Neutrophil (primary cell): ENCODE results near the gene MTG2.

Source experiments
- H3K27ac ChIP-seq: fragments of 200-600 bp; sonication (generic); 2 replicates; pipeline ENCODE4 v1.5.1; 2016; ENCODE audit warnings: mild to moderate bottlenecking, moderate library complexity
- H3K27me3 ChIP-seq: fragments of 200-600 bp; sonication (generic); 2 replicates; pipeline ENCODE4 v1.6.0; 2016; ENCODE audit warnings: mild to moderate bottlenecking
- H3K36me3 ChIP-seq: fragments of 200-600 bp; sonication (generic); 2 replicates; pipeline ENCODE4 v1.5.1; 2017
- H3K4me1 ChIP-seq, 2 experiments: fragments of 200-600 bp in 1 of 2; sonication (generic) in 1 of 2; 1 replicate in 1 of 2; 2 replicates in 1 of 2; pipeline versions ENCODE4 v1.5.1 to v1.6.1; 2013 to 2016; ENCODE audit warnings: low read depth in 1 of 2, low read length in 1 of 2, mild to moderate bottlenecking in 1 of 2, moderate library complexity in 1 of 2; ENCODE audit not compliant: control insufficient read depth in 1 of 2, insufficient read depth in 1 of 2
- H3K4me3 ChIP-seq, 2 experiments: fragments of 200-600 bp in 1 of 2; sonication (generic) in 1 of 2; 1 replicate in 1 of 2; 2 replicates in 1 of 2; pipeline ENCODE4 v1.5.1; 2013 to 2016; ENCODE audit warnings: low read depth in 1 of 2, low read length in 1 of 2, mild to moderate bottlenecking in 1 of 2, moderate library complexity in 1 of 2
- H3K9me3 ChIP-seq: fragments of 200-600 bp; sonication (generic); 2 replicates; pipeline ENCODE4 v1.5.1; 2016
- CTCF ChIP-seq: fragments of 200-600 bp; sonication (generic); IDR thresholded peaks from 2 replicates; pipeline ENCODE4 v1.5.1; 2016; ENCODE audit warnings: antibody characterized with exemption

Gene MTG2

GRCh38 chr20:62138912-62139311, 43.9 kb upstream of the MTG2 start:
- Histone ChIP-seq H3K36me3 (peaks cover 61% of the 10 kb centered on the region), H3K9me3 (no peaks in the 10 kb centered on the region), H3K4me1 (peaks cover 38 to 47% of the 10 kb centered on the region in 2 experiments), H3K4me3 (no peak overlapping the region), H3K27ac (no peak overlapping the region), H3K27me3 (no peaks in the 10 kb centered on the region)
- no peak for TF ChIP-seq CTCF

DNA sequence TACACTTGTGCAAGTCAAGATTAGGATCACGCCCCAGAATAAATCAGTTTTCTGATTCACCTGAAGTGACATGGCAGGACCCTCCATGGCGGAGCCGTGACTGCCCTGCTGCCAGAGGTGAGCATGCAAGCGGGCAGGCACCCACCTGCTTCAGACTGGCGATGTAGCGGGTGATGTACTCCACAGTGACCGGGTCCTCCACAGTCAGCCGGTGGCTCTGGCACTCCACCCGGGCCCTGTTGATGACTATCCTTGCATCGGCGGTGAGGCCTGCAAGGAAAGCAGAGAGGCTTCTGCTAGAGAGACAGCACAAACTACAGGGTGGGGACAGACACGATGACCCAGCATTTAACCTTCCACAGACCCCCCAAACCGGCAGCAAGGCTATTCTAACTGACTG, 43.2 kb upstream of the MTG2 start:
- Histone ChIP-seq H3K36me3 (peaks cover 59% of the 10 kb centered on the region), H3K4me1 (peaks cover 37 to 45% of the 10 kb centered on the region in 2 experiments), H3K4me3 (no peak overlapping the region), H3K9me3 (no peaks in the 10 kb centered on the region), H3K27me3 (peaks cover 5% of the 10 kb centered on the region), H3K27ac (peak overlapping the region; percentile 100)
- no peak for TF ChIP-seq CTCF

DNA sequence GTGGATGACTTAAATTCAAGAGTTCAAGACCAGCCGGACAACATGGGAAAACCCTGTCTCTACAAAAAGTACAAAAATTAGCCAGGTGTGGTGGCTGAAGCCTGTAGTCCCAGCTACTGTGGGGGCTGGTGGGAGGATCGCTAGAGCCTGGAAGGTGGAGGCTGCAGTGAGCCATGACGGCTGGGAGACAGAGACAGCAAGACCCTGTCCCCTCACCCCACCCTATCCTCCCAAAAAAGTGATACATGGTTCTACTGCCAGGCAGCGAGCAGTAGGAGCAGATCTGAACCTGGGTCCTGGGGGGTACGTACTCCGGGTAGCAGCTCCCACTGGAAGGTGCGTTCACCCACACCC, 41.8 kb upstream of the MTG2 start:
- Histone ChIP-seq H3K9me3 (no peaks in the 10 kb centered on the region), H3K27me3 (peaks cover 12% of the 10 kb centered on the region), H3K4me1 (peaks cover 34 to 41% of the 10 kb centered on the region in 2 experiments), H3K36me3 (peaks cover 45% of the 10 kb centered on the region), H3K27ac (peak overlapping the region; percentile 100), H3K4me3 (peak overlapping the region; percentile 73 to 82)
- TF ChIP-seq CTCF = no peak

DNA sequence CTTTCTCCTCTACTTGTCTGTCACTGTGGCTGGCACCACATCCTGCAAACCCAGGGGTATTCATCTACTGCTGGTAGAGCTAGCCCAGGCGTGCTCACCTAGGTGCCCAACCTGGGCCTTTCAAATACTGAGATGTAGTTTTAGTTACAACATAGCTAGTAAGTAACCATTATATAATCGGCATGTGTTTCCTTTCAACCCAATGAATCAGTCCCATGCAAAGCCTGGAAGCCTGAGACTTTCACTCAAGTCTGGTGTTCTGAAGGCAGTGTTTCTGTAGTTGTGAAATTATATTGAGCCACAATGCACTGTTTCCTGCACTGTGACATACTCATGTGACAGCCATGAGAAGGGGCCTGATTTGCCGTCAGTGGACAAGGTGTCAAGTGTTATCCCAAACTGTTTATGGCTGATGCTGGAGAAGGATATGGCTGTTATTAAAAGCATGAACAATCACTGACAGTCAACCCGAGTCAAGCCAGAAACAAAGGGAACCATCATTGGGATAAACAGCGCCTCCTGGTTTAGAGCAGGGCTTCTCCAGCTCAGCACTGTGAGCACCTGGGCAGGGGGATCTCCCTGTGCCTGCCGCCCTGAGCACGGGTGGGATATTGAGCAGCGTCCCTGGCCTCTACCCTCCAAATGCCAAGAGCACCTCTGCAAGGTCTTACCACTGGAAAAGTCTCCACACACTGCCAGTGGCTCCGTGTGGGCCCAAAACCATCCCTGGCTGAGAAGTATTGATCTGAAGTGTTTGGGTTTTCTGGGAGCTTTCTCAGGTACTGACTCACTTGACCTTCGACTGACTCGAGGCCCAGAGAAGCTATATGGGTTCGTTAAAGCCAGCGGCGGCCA, 41.2 kb upstream of the MTG2 start:
- TF ChIP-seq CTCF = no peak
- peak overlapping the region; percentile 100 for H3K27ac ChIP-seq
- H3K4me3 ChIP-seq = peak overlapping the region; percentile 73 to 82
- peaks cover 12% of the 10 kb centered on the region for H3K27me3 ChIP-seq
- peaks cover 39% of the 10 kb centered on the region for H3K36me3 ChIP-seq
- H3K4me1 ChIP-seq = peaks cover 34 to 38% of the 10 kb centered on the region in 2 experiments
- no peaks in the 10 kb centered on the region for H3K9me3 ChIP-seq

GRCh38 chr20:62142252-62143080, 40.4 kb upstream of the MTG2 start:
- H3K9me3 ChIP-seq = no peaks in the 10 kb centered on the region
- H3K36me3 ChIP-seq = peaks cover 33% of the 10 kb centered on the region
- peaks cover 34 to 38% of the 10 kb centered on the region in 2 experiments for H3K4me1 ChIP-seq
- TF ChIP-seq CTCF = no peak
- H3K4me3 ChIP-seq = peak overlapping the region; percentile 73 to 82
- H3K27me3 ChIP-seq = peaks cover 12% of the 10 kb centered on the region
- H3K27ac ChIP-seq = peak overlapping the region; percentile 100
